ENCODE data around the gene PRAC2.

The PRAC2 gene

GRCh38 chr17:48756830-48757251 is 33.9 kb downstream of the PRAC2 start:
- no peak for DNase-seq

GRCh38 chr17:48757524-48757961 is 34.6 kb downstream of the PRAC2 start:
- no peak for DNase-seq

- DNase-seq = no peak
Measured at GRCh38 chr17:48759288-48759687, 36.3 kb downstream of the PRAC2 start.

GRCh38 chr17:48760411-48760810 is 37.4 kb downstream of the PRAC2 start:
- no peak for DNase-seq

GRCh38 chr17:48761114-48761513 is 38.1 kb downstream of the PRAC2 start:
- no peak for DNase-seq

- DNase-seq = no peak
Measured at GRCh38 chr17:48767263-48767774, 44.3 kb downstream of the PRAC2 start.

- no peak for DNase-seq
Measured at GRCh38 chr17:48769009-48769675, 46.2 kb downstream of the PRAC2 start.

GRCh38 chr17:48770954-48771353 is 48.0 kb downstream of the PRAC2 start:
- DNase-seq = no peak

- no peak for DNase-seq
Measured at GRCh38 chr17:48773245-48773644, 50.3 kb downstream of the PRAC2 start.

Data from activated CD4-positive, alpha-beta T cell treated with anti-CD3 and anti-CD28 coated beads for 1 hour (primary cell).